ENCODE measurements around the gene EQTN.
"Not testable (repeated sequence)": the region's sequence is repeated elsewhere in the genome, so short reads cannot be mapped to it uniquely, and the experiment has no call there.

EQTN gene

GRCh38 chr9:27292659-27293405 lies 4.1 kb downstream of the EQTN start:
- DNase-seq = peak; percentile 63

- DNase-seq = no peak
Observed at GRCh38 chr9:27291292-27291691, 5.7 kb downstream of the EQTN start.

GRCh38 chr9:27282269-27282668 lies 14.7 kb downstream of the EQTN start:
- DNase-seq = no peak

GRCh38 chr9:27280860-27281259 lies 16.1 kb downstream of the EQTN start:
- no peak for DNase-seq

GRCh38 chr9:27280249-27280648 lies 16.7 kb downstream of the EQTN start:
- no peak for DNase-seq

GRCh38 chr9:27279611-27280010 lies 17.3 kb downstream of the EQTN start:
- DNase-seq = no peak

- no peak for DNase-seq
Observed at GRCh38 chr9:27278374-27278773, 18.6 kb downstream of the EQTN start.

GRCh38 chr9:27276193-27277030 lies 20.5 kb downstream of the EQTN start:
- peak; percentile 61 for DNase-seq

GRCh38 chr9:27273186-27273585 lies 23.8 kb downstream of the EQTN start:
- no peak for DNase-seq

- no peak for DNase-seq
Observed at GRCh38 chr9:27272103-27272502, 24.8 kb downstream of the EQTN start.

GRCh38 chr9:27261517-27262211 lies 35.3 kb downstream of the EQTN start:
- DNase-seq = peak; percentile 57

GRCh38 chr9:27260789-27261516 lies 36.0 kb downstream of the EQTN start:
- no peak for DNase-seq

- no peak for DNase-seq
Observed at GRCh38 chr9:27258662-27259061, 38.3 kb downstream of the EQTN start.

GRCh38 chr9:27248702-27249101 lies 48.2 kb downstream of the EQTN start:
- no peak for DNase-seq

- DNase-seq = peak; percentile 69
Observed at GRCh38 chr9:27247756-27248155, 49.2 kb downstream of the EQTN start.

- DNase-seq = not testable (repeated sequence)
Observed at GRCh38 chr9:27239648-27240047, 57.3 kb downstream of the EQTN start.
